Activated CD4-positive, alpha-beta T cell treated with anti-CD3 and anti-CD28 coated beads, Interleukin-2, amount 50 U/mL, for 4 hours (primary cell): ENCODE results near the gene PLCB4.

Experiments
- DNase-seq, 2 experiments: peaks; one replicate each; pipeline ENCODE4 v3.0.0-alpha.2; 2020

Gene PLCB4

DNA sequence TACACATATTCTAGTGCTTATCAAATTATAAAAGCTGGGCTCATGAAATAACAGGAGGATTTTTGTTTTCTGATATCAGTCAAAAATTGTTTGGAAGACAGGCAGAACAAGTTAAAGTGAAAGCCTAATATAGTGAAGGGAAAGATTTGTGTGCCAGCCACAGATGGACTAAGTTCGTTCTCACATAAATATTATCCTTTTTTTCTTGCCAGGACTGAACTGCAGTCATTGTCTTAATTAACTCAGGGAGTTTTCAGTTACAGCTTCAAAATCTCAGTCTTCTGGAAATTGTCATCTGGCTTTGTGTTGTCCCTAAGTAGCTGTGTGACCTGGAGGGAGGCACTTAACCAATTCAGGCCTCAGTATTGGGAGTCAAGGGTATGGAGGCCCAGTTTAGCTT is 40.7 kb downstream of the PLCB4 start:
- DNase-seq = no peak

DNA sequence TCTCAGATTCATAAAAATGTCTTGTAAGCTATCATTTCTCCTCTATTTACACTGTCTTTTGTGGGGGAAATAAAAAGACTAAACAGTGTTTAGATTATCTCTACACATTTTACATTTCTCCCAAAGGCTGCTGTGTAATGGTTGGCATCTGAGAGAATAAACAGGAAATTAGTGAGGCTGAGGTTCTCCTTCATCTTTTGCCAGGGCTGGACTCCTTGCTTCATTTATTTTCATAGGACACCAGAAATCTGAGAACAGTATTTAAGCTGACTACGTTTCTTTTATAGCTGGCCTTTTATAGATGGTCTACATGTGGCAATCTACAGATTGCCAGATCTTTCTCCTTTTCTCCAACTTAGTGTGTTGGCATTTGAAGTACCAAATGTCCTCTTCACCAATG is 41.5 kb downstream of the PLCB4 start:
- no peak for DNase-seq

DNA sequence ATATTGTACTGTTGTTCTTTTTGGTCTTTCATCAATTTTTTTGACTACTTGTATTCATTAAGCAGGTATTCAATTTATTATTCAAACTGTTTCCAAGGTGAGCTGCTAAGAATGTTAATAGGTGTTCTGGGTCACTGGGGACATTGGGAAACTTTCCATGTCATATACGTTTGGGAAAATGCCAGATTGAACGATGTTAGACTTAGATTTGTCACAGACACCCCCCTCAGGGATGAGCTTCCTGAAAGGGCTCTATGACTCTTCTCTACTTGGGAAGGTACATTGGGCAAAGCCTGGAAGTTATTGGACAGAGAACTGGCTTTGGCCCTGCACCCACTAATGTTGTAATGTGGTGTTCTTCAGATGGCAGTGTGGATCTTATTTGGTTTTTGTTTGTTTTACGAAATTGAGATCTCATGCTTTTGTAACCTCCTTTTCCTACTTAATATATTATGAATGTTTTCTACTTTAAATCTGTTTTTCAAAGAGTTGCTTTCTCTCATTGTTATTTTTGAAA is 42.1 kb downstream of the PLCB4 start:
- DNase-seq = no peak

DNA sequence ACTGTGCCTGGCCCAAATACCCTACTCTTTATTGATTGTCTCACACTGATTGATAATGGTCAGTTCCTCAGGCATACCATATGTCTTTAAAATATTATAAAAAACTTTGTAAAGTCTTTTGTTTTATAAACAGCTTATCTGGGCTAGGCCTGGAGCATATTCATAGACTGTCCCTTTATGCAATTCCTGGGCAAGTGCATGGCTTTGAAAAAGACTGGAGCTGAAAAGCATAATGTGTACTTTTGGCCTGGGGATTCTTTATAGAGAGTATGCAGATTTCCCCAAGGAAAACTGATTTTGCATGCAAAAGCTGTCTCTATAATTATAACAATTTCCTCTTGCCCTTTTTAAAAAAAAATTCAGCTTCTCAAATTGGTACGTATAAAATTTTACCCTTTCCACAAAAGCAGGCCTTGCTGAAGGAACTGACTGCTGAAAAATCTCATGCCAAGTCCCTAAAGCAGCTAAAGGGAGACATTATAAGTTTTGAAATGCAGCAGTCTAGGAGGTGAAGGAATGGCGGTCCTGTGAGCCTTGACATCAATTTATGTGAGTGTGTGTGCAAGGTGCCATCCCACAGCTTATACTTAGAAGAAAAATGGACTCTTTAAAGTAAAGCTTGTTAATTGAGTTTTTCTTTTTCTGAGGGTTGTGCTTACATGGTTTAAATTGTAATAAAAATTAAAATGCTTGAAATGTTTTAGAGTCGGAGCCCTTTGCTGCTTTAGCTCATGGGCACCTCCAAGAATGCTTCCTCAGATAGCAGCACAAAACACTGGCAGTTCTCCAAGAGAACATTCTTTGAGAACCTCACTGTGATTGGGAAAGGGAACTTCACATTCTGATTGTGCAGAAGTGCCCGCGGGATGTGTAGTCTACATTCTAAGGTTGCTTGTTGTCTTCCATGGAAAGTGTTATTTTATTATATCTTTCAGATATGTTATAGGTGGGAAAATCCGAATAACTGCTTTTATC is 43.9 kb downstream of the PLCB4 start:
- DNase-seq = no peak

DNA sequence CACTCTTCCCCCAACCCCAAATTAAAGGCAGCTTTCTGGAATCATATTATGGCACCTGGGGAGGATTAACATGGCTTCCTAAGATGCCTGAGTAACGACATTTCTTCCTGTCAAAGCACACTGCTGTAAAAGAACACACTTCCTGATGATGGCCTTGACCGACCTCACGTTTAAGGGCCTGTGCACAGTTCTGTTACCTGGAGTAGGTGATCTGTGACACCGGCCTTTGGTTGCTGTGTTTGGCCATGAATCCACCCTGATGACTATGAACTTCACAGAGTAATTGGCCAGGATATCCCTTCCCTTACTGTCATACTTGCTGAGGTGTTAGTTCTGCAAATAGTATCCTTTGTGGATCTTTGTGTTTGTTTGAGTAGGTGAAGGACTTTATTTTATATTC is 45.8 kb downstream of the PLCB4 start:
- no peak for DNase-seq

DNA sequence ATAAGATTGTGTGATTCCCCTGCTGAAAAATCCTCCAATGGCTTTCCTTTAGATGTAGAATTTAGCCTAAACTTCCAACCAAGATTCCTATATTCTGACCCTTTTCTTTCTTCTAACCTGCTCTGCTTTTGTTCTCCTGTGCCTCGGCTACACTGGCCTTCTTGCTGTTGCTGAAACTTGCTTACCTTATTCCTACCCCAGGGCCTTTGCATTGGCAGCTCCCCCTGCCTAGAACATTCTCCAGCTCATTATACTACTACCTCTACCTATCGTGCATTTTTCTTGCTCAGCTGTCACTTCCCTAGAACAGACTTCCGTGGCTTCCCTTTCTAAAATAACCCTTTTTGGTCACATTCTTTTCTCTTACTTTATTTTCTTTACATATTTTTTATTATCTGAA is 48.7 kb downstream of the PLCB4 start:
- no peak for DNase-seq

DNA sequence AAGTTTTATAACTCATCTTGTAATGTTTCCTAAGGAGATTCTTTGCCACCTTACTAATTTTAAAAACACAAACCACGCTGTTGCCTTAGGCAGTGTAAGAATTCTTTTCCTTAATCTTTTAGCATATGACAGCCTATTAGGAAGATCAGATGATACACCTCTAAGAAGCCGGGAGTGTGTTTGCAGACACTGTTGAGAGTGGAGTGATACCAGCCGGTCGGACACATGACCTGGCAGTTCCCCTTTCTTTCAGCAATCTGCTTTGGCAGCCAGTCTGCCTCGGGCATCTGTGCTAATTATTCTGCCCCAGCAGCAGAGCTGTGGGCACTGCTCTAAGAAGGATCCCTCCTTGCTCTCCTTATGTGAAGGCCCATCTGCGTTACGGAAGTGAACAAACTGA is 50.9 kb downstream of the PLCB4 start:
- no peak for DNase-seq

DNA sequence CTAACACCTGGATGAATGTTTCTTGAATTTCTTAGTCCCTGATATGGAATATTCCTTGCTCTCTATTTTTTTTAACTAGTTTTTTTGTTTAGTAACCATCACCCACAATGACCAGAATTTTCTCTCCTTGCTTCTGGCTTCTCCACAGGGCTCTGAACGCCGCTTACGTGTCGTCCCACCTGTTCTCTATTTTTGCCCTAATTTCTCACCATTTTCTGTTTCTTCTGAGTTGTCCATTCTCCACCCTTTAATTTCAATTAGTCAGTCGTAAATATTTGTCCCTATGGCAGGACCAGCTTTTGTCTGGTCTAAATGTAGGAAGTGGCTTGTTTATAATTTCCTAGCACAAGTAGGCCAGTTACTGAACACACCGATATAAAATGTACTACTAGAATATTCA is 52.3 kb downstream of the PLCB4 start:
- no peak for DNase-seq

DNA sequence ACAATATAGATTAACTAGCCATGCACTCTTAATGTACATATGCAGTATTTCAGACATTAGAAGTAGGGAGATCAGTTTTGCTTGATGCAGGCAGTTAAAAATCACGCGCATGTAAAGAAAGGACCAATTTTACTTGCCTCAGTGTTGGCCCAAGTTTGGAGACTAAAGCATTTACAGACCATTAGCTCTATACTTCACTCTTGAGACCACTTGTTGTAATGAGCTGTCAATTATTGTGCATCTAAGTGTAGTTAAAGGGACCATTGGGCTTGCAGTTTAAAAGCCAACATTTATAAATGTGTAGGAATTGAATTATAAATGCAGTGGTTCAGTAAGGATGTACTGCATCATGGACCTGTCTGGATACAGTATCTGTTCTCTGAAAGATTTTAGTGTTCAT is 53.7 kb downstream of the PLCB4 start:
- DNase-seq = no peak

DNA sequence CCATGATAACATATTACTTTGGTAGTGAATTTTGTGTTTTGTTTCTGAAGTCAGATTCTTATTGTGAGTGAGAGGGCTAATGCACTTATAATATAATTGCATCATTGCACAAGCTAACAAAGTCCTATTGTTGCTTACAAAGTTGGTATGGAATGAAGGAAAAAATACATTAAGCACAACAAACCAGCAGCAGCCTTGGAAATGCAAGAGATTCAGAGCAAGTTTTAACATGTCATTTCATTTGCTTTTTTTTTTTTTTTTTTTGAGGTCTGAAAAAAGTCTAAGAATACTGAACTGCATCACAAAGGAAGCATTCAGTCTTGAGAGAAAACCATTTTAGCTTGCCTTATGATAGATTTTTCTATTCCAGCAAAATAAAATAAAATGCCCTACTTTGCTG is 57.6 kb downstream of the PLCB4 start:
- no peak for DNase-seq

DNA sequence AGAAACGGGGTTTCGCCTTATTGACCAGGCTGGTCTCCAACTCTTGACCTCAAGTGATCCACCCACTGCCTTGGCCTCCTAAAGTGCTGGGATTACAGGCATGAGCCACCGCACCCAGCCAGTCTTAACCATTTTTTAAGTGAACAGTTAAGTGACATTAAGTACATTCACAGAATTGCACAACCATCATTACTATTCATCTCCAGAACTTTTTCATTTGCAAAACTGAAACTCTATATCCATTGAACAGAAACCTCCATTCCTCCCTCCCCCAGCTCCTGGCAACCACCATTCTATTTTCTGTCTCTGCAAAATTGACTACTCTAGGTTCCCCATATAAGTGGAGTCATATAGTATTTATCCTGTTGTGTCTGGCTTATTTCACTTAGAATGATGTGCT is 59.7 kb downstream of the PLCB4 start:
- DNase-seq = no peak

DNA sequence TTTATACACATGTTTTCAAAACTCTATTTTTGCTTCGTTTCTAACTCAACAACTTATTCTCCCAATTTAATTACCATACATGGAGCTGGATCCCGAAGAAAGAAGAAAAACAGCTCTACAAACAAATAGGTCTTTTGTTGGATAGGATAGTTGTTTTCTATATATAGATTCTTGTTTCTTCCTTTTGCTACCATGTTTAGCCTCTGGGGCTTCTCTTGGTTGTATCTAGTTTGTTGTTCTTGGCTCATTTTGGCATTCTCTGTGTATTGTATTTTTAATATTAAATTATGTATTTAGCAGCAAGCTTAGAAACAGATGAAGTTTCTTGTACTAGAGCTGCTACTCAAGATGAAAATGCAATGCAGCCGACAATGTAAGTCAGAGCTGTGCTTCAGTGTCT is 60.9 kb downstream of the PLCB4 start:
- DNase-seq = no peak

DNA sequence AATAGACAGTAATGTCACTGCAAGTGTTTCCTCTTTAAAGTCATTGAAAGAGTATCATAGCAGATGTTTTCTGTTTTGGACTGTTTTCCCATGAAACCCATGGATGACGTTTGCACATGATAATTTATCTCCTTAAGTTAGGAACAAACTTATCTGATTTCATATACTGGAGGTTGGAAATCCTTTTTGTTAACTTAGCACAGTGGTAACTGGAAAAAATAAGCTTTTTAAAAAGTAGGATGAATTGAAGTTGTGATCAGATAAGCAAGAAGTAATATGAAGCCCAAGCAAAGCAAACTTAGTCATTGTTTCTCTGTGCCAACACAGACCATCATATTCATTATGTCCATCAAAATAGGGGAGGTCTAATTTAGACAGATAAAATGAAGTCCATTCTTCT is 61.6 kb downstream of the PLCB4 start:
- no peak for DNase-seq

DNA sequence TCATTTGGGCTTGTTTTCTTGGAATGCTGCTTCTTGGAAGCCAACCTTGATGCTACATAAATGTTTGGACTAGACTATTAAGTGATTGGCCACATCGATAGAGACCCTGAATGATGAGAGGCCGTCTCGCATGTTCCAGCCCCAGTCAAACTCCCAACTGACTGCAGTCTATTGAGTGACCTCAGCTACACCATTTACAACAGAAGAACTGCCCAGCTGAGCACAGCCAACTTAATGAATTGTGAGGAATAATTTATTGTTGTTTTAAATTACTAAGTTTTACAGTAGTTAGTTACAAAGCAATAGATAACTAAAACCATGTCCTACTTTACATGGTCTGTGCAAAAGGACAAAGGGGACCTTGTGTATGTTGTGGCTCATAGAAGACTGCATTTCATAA is 63.0 kb downstream of the PLCB4 start:
- DNase-seq = no peak

DNA sequence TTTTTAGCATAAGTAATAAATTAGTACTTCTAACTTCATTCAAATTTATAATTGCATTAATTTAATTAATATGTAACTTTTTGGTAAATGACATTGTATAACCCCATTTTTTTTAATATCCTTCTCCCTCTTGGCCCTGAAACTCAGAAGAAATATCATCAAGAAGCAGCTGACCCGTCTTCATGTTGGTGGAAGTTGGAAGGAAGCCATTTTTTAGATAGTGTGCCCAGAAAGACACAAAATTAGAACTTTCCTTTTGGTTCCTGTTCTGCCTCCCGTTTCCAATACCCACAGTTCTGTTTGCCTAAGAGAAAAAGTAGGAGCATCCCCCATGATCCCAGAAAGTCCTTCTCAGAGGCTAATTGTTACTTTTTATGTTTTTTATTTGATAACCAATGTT is 65.5 kb downstream of the PLCB4 start:
- DNase-seq = no peak

DNA sequence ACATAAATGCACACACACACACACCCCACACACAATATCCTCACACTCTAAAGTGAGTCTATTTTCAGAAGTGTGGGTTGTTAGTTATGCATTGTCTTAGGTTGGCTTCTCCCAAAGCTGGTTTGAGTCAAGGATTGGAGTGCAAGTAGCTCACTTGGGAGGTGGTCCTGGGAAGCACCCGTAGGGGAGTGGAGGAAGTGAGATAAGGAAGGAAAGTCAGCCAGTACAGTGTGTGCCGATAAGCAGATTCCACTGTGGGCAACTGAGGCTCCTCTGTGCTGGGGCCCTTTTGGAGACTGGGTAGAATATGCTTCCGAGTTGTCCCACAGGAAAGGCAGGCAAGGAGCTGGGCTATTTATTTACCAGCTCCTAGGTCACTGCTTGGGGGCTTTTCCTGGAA is 67.2 kb downstream of the PLCB4 start:
- no peak for DNase-seq

DNA sequence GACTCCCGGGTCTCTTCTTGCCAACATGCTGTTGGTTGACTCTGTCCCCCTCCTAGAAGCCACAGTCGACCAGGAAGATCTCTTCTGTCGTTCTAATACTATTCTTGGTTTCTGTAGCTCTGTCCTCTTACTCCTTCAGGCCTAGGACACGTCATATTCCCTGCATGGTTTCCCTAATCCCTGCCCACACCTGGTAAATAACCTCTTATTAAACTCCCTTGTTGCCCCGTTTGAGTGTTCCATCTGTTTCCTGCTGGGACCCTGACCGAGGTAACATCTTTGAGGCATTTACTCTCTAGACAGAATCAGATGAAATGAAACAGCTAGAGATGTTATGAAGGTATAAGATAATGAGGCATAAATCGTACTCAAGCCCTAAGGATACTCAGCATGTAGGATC is 68.1 kb downstream of the PLCB4 start:
- no peak for DNase-seq

DNA sequence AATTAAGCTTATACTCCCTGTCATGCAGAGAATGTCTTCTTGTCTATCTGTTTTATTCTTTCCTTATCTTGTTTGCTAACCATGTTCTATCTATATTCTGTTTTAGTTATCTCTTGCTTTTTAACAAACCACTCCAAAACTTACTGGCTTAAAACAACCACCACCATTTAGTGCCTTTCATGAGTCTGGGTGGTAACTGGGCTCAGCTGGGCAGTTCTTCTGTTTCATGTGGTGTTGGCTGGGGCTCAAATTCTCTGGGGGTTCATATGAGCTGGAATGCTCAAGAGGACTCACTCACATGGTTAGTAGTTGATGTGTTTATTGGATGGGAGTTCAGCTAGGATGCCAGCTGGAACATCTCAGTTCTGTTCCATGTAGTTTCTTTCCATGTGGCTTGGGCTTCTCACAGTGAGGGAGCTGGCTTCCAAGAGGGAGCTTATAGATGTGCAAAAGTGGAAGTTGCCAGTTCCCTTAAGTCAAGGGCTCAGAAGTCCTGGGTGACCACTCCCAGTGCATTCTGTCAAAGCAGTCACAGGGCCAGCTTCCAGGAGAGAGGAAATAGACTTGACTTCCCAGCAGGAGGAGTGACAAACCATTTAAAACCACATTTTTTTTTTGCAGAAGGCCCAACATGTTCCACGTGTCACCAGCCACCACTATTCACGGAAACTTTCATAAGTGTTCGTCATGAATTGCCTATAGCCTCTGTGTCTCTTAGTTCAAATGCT is 70.4 kb downstream of the PLCB4 start:
- DNase-seq = no peak

DNA sequence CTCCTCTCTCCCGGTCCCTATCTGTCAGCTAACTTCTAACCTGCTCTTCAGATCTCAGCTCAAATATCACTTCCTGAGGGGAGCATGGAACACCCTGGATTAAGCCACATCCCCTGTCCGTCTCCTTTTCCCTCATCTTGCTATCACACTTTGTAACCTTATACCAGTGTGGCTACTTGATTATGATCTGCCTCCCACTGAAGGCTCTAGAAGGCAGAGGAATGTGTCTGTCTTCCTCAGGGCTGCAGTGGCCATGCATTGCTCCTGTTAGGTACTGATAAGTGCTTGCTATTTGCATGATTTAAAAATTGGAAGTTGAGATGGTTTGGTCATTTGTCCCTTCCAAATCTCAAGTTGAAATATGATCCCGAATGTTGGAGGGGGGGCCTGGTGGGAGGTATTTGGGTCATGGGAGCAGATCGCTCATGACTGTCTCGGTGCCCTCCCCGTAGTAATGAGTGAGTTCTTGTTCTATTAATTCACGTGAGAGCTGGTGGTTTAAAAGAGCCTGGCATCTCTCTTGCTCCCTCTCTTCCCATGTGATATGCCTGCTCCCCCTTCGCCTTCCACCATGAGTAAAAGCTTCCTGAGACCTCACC is 71.4 kb downstream of the PLCB4 start:
- DNase-seq = no peak

DNA sequence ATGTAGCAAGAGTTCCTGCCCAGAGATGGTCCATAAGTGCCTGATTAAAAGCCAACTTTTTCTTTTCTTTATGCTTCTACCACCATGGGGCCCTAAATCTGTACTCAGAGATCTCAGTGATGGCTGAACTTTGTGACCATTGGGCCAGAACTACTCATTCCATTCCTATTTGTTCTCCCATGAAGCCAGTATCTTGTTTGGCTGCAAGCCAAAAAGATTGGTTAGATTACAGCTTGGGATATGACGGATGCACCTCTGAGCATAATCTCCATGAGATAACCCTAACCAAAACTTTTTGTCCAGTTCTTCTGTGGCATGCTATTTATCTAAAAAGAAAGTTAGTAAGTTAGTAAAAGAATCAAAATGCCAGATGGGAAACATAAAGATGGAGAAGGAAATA is 72.2 kb downstream of the PLCB4 start:
- no peak for DNase-seq

DNA sequence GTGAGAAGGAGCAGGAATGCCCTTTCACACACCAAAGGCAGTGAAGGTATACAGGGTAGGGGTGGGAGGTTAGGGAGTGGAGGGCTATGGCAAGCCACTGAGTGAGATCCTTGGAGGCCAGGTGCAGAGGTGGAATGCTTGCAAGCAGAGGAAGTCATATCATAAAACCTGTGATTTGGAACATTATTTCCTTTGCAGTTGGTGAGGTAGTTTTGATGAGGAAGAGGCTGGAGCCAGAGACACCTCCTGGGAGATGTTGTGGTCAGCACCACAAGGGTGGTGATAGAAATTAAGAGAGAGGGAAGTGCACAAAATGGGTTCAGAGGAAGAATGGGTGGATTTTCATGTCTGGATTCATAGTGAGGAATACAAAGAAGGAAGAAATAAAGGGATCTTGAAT is 73.0 kb downstream of the PLCB4 start:
- no peak for DNase-seq

DNA sequence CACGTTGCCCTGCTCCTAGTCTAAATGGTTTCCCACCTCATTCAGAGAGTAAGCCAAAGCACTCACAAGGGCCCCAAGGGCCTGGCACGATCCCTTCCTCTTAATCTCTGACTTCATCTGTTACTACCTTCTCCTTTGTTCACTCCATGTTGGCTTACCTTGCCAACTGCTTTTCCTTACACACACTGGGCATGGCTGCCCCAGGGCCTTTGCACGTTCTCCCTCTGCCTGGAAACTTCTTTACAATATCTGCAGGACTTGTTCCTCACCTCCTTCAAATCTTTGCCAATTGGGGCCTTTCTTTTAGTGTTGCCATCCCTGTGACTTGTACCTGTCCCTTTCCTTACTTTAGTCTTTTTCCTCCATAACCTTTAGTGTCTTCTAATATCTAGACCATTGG is 73.9 kb downstream of the PLCB4 start:
- DNase-seq = no peak

DNA sequence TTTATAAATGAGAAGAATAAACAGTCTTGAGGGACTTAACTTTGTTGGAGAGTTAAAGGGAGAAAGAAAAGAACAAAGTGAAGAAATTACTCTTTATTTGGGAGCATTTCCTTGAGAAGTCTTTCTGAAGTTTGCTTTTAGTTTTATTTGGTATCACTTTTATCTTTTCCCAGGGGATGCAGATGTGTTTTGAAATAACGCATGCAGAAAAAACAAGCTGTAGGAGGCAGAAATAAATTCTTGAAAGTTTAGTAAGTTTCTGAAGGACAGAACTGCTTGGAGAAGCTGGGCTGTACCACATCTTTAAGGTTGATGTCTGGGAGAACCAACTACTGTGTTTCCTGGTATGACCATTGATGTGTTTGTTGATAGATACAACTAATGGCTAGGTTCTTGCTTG is 75.0 kb downstream of the PLCB4 start:
- DNase-seq = no peak

DNA sequence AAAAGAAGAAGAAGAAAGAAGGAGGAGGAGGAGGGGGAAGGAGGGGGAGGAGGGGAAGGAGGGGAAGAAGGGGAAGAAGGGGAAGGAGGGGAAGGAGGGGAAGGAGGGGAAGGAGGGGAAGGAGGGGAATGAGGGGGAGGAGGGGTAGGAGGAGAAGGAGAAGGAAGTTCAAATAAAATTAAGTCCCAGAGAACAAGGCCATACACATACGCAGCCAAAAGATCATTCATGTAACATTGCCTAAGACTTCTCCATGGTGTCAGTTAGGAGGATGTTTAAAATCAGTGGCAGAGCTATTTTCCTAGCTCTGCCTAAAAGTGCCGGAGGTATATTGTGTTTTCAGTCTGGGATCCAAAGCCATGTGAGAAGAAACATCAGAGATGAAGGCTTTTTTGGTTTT is 75.8 kb downstream of the PLCB4 start:
- DNase-seq = no peak
